Calu3 (cell line): ENCODE measurements around the gene COL4A2. TPM values are rescaled to one million over a fixed set of nuclear protein-coding genes. Genes with fewer than 3 reads are reported as not detected.

Experiments used
- BruUV-seq: library from RNA; stranded (reverse); fragments of 400-500 nt; replicated peaks from 2 replicates; lab custom pipeline; 2021; lab: Mats Ljungman, UMichigan
- CTCF ChIA-PET: fragments of 300-600 bp; sonication (Branson Sonifier 250); formaldehyde crosslinking; loops from one replicate; lab custom pipeline; 2022; ENCODE audit warnings: antibody characterized with exemption; lab: Charles Lee
- DNase-seq: peaks from one replicate; pipeline ENCODE4 v3.0.0; 2022
- H3K27ac Mint-ChIP-seq: one replicate; pipeline ENCODE4 v1.8.0; 2022; ENCODE audit warnings: mixed read lengths; ENCODE audit not compliant: unreplicated experiment
- H3K27me3 Mint-ChIP-seq: one replicate; pipeline ENCODE4 v1.8.0; 2022; ENCODE audit warnings: mixed read lengths; ENCODE audit not compliant: unreplicated experiment
- H3K36me3 Mint-ChIP-seq: one replicate; pipeline ENCODE4 v1.8.0; 2022; ENCODE audit warnings: mild to moderate bottlenecking, moderate library complexity, mixed read lengths; ENCODE audit not compliant: insufficient read depth, unreplicated experiment
- H3K4me1 Mint-ChIP-seq: one replicate; pipeline ENCODE4 v1.8.0; 2022; ENCODE audit warnings: mild to moderate bottlenecking, low read depth, mixed read lengths; ENCODE audit not compliant: unreplicated experiment
- H3K4me3 Mint-ChIP-seq: one replicate; pipeline ENCODE4 v1.8.0; 2022; ENCODE audit warnings: mild to moderate bottlenecking, low read depth, moderate library complexity, mixed read lengths; ENCODE audit not compliant: unreplicated experiment
- H3K9me3 Mint-ChIP-seq: one replicate; pipeline ENCODE4 v1.8.0; 2022; ENCODE audit warnings: low read depth, mixed read lengths; ENCODE audit not compliant: unreplicated experiment
- intact Hi-C: fragments of 100-400 bp; cut with micrococcal nuclease; formaldehyde crosslinking; loops from one replicate; pipeline ENCODE4 v1.10.0; 2022; ENCODE audit not compliant: unreplicated experiment
- total RNA-seq: library from RNA; stranded (reverse); gene quantifications from 2 replicates; pipeline ENCODE4 v1.2.3, GENCODE V29; 2022
- TF ChIP-seq, protein P1 (sequence below): fragments of 200-600 bp; IDR thresholded peaks from one replicate; pipeline ENCODE4 v1.8.0; 2022; ENCODE audit warnings: antibody characterized with exemption; ENCODE audit not compliant: unreplicated experiment

COL4A2 gene
- total RNA-seq, 1 experiment from 2014 or later = 0.42 TPM

DNA sequence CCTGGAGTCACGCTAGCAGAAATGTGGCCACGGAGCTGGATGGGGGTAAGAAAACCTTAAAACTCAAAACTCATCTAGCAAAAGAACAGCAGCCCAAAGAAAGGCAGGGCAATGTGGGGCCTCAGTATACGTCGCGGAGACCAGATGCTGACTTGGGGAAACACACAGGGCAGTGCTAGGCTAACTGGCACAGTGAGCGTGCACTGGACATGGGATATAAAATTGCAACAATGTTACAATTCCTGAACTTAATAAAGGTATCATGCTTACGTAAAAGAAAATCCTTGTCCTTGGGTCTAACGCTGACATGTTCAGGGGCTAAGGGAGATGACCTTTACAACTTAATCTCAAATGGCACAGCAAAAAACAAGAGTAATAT is 40.7 kb upstream of the COL4A2 start:
- TF ChIP-seq, protein P1, sequence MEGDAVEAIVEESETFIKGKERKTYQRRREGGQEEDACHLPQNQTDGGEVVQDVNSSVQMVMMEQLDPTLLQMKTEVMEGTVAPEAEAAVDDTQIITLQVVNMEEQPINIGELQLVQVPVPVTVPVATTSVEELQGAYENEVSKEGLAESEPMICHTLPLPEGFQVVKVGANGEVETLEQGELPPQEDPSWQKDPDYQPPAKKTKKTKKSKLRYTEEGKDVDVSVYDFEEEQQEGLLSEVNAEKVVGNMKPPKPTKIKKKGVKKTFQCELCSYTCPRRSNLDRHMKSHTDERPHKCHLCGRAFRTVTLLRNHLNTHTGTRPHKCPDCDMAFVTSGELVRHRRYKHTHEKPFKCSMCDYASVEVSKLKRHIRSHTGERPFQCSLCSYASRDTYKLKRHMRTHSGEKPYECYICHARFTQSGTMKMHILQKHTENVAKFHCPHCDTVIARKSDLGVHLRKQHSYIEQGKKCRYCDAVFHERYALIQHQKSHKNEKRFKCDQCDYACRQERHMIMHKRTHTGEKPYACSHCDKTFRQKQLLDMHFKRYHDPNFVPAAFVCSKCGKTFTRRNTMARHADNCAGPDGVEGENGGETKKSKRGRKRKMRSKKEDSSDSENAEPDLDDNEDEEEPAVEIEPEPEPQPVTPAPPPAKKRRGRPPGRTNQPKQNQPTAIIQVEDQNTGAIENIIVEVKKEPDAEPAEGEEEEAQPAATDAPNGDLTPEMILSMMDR = no peak
- CTCF ChIA-PET = no interaction called here
- intact Hi-C loops = no loop called here
- Mint-ChIP-seq H3K4me1 (peaks cover 8% of the 10 kb centered on the region), H3K36me3 (no peaks in the 10 kb centered on the region), H3K27me3 (no peaks in the 10 kb centered on the region), H3K9me3 (no peaks in the 10 kb centered on the region), H3K4me3 (no peak overlapping the region), H3K27ac (no peak overlapping the region)
- no peak for DNase-seq
- BruUV-seq = no TSS peak

DNA sequence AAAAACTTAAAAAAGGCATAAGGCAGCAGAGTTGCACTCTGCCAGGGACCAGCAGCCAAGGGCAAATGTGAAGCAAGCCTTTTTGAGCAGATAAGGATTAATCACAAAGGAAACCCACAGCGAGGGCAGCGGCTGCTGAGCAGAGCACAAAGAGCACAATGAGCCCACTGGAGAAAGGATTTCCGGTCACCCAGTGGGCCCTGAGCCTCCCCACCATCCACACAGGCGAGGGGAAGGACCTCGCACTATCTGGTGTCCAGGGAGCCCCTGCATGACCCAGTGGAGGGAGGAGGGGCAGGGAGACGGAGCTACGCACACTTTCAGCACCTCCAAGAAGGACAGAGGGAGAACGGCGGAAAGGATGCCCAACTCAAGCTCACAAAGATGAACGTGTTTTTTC is 40.1 kb upstream of the COL4A2 start:
- no peak for DNase-seq
- no TSS peak for BruUV-seq
- Mint-ChIP-seq H3K4me3 (no peak overlapping the region), H3K9me3 (no peaks in the 10 kb centered on the region), H3K27ac (no peak overlapping the region), H3K36me3 (no peaks in the 10 kb centered on the region), H3K4me1 (peaks cover 8% of the 10 kb centered on the region), H3K27me3 (no peaks in the 10 kb centered on the region)
- TF ChIP-seq, protein P1 = no peak
- intact Hi-C loops = no loop called here
- CTCF ChIA-PET = no interaction called here

DNA sequence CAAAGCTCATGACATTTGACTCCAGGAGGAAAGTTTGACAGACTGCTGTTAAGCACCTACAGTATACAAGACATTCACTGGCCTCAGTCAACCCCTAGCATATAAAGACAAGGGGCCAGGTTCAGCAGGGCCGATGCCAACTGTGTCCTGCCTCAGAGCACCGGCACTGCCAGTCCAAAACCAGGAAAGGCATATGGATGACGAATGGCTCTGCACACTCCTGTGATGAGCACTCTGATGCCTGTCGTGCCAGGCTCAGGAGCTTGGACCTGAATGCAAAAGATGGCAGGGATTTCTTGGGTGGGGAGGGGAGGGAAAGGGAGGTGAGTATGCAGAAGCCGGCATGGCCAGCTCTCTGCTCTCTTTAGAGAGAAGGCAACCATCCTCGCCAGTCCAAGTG is 39.0 kb upstream of the COL4A2 start:
- no TSS peak for BruUV-seq
- intact Hi-C loops = no loop called here
- CTCF ChIA-PET = no interaction called here
- Mint-ChIP-seq H3K36me3 (no peaks in the 10 kb centered on the region), H3K9me3 (no peaks in the 10 kb centered on the region), H3K4me1 (peaks cover 8% of the 10 kb centered on the region), H3K4me3 (no peak overlapping the region), H3K27ac (no peak overlapping the region), H3K27me3 (no peaks in the 10 kb centered on the region)
- TF ChIP-seq, protein P1 = no peak
- DNase-seq = no peak

DNA sequence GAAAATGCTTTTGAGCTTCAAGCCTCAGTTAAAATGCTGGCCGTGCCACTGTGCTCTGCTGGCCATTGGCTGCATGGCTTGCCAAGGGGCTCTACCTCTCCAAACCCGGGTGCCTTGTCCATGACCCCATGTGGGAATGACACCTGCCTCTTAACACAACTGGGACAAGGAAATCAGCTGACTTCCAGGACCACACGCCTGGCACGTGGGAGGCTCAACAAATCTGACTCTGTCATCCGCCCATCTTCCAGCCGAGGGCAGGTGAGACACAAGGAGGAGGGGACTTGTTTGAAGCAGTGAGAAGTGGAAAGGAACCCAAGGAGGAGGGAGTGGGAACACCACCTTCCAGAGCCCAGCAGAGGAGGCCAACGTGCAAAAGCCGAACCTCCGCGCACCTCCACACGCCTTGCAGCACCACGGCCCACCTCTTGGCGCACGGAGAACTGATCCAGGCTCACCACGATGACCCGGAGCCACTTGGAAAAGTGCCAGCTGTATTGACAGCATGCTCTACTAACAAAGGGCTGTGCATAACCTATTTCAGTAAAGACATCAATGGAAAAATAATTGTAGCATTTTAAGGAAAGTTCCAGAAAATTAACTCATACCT is 38.4 kb upstream of the COL4A2 start:
- CTCF ChIA-PET = no interaction called here
- no TSS peak for BruUV-seq
- H3K9me3 Mint-ChIP-seq = no peaks in the 10 kb centered on the region
- H3K27ac Mint-ChIP-seq = no peak overlapping the region
- H3K4me1 Mint-ChIP-seq = peaks cover 8% of the 10 kb centered on the region
- intact Hi-C loops = no loop called here
- H3K27me3 Mint-ChIP-seq = no peaks in the 10 kb centered on the region
- no peaks in the 10 kb centered on the region for H3K36me3 Mint-ChIP-seq
- no peak overlapping the region for H3K4me3 Mint-ChIP-seq
- TF ChIP-seq, protein P1 = no peak
- no peak for DNase-seq
